PC-9 (cell line): ENCODE data around the gene MRPL45. TPM values are rescaled to one million over a fixed set of nuclear protein-coding genes. Genes with fewer than 3 reads are reported as not detected.

Source experiments
- BruUV-seq: library from RNA; stranded (reverse); fragments of 400-500 nt; replicated peaks from 2 replicates; lab custom pipeline; 2021; lab: Mats Ljungman, UMichigan
- CTCF ChIA-PET: fragments of 300-600 bp; sonication (Branson Sonifier 250); formaldehyde crosslinking; loops from one replicate; lab custom pipeline; 2022; ENCODE audit warnings: antibody characterized with exemption; lab: Charles Lee
- POLR2A ChIA-PET: fragments of 300-600 bp; sonication (Branson Sonifier 250); formaldehyde crosslinking; loops from one replicate; lab custom pipeline; 2022; ENCODE audit warnings: antibody characterized with exemption; ENCODE audit not compliant: unreplicated experiment; lab: Charles Lee
- DNase-seq, 2 experiments: peaks; one replicate each; pipeline versions ENCODE4 v3.0.0 to v3.0.0-alpha.2; 2015 to 2022; ENCODE audit warnings: mixed read lengths in 1 of 2
- H2AFZ ChIP-seq: fragments of 200-600 bp; sonication (generic); 2 replicates; pipeline ENCODE4 v1.8.1; 2017; ENCODE audit warnings: antibody characterized with exemption
- H3F3A ChIP-seq: fragments of 200-600 bp; sonication (generic); 2 replicates; pipeline ENCODE4 v1.8.1; 2017; ENCODE audit warnings: antibody characterized with exemption, mild to moderate bottlenecking, low read depth; ENCODE audit not compliant: insufficient read depth
- H3K27ac ChIP-seq: fragments of 200-600 bp; sonication (generic); 2 replicates; pipeline ENCODE4 v1.6.1; 2016; ENCODE audit warnings: mixed run types
- H3K27me3 ChIP-seq: fragments of 200-600 bp; sonication (generic); 2 replicates; pipeline ENCODE4 v1.6.1; 2016; ENCODE audit warnings: low read depth, mixed run types; ENCODE audit not compliant: insufficient read depth
- H3K36me3 ChIP-seq: fragments of 200-600 bp; sonication (generic); 2 replicates; pipeline ENCODE4 v1.6.1; 2016; ENCODE audit warnings: low read depth, mixed run types
- H3K4me1 ChIP-seq: fragments of 200-600 bp; sonication (generic); replicated peaks from 2 replicates; pipeline ENCODE4 v1.6.1; 2016; ENCODE audit warnings: mixed run types; ENCODE audit not compliant: insufficient read depth
- H3K4me2 ChIP-seq: fragments of 200-600 bp; sonication (generic); 2 replicates; pipeline ENCODE4 v1.6.1; 2017; ENCODE audit warnings: mixed run types
- H3K4me3 ChIP-seq: fragments of 200-600 bp; sonication (generic); 2 replicates; pipeline ENCODE4 v1.6.1; 2016; ENCODE audit warnings: mixed run types
- H3K79me2 ChIP-seq: fragments of 200-600 bp; sonication (generic); 2 replicates; pipeline ENCODE4 v1.6.1; 2017; ENCODE audit warnings: low read depth, mixed run types
- H3K9me2 ChIP-seq: fragments of 200-600 bp; sonication (generic); 2 replicates; pipeline ENCODE4 v1.8.1; 2017; ENCODE audit warnings: mild to moderate bottlenecking; ENCODE audit not compliant: insufficient read depth
- H3K9me3 ChIP-seq: fragments of 200-600 bp; sonication (generic); 2 replicates; pipeline ENCODE4 v1.8.1; 2016; ENCODE audit warnings: low read depth; ENCODE audit not compliant: insufficient read depth
- H4K20me1 ChIP-seq: fragments of 200-600 bp; sonication (generic); 2 replicates; pipeline ENCODE4 v1.8.1; 2017; ENCODE audit not compliant: insufficient read depth
- EZH2 ChIP-seq: fragments of 200-600 bp; sonication (generic); IDR thresholded peaks from 2 replicates; pipeline ENCODE4 v1.8.0; 2017; ENCODE audit warnings: antibody characterized with exemption, low read depth
- intact Hi-C: fragments of 100-400 bp; cut with micrococcal nuclease; formaldehyde crosslinking; loops from one replicate; pipeline ENCODE4 v1.10.0; 2022; ENCODE audit not compliant: unreplicated experiment
- total RNA-seq: library from RNA; stranded (reverse); gene quantifications from 2 replicates; pipeline ENCODE4 v1.2.3, GENCODE V29; 2021
- TF ChIP-seq, protein P1 (sequence below): fragments of 200-600 bp; sonication (generic); conservative IDR thresholded peaks from 2 replicates; pipeline ENCODE4 v1.6.1; 2017; ENCODE audit warnings: mixed run types, antibody characterized with exemption, mild to moderate bottlenecking, moderate library complexity

MRPL45 gene
- total RNA-seq, 1 experiment from 2014 or later: 56.2 TPM

GRCh38 chr17:38322897-38323296 is 25.9 kb downstream of the MRPL45 start:
- no peaks in the 10 kb centered on the region for H4K20me1 ChIP-seq
- no peaks in the 10 kb centered on the region for H3K9me2 ChIP-seq
- peaks cover 9% of the 10 kb centered on the region for H3K36me3 ChIP-seq
- DNase-seq: no peak
- BruUV-seq: TSS peak; percentile 13
- POLR2A ChIA-PET: interaction anchor here (0.7 kb wide), 1 partner anchor 625 kb away, joined by 3 read pairs; no protein-coding TSS in a partner anchor
- H3K9me3 ChIP-seq: no peaks in the 10 kb centered on the region
- no peaks in the 10 kb centered on the region for H3K79me2 ChIP-seq
- H3F3A ChIP-seq: peaks cover 20% of the 10 kb centered on the region
- TF ChIP-seq, protein P1, sequence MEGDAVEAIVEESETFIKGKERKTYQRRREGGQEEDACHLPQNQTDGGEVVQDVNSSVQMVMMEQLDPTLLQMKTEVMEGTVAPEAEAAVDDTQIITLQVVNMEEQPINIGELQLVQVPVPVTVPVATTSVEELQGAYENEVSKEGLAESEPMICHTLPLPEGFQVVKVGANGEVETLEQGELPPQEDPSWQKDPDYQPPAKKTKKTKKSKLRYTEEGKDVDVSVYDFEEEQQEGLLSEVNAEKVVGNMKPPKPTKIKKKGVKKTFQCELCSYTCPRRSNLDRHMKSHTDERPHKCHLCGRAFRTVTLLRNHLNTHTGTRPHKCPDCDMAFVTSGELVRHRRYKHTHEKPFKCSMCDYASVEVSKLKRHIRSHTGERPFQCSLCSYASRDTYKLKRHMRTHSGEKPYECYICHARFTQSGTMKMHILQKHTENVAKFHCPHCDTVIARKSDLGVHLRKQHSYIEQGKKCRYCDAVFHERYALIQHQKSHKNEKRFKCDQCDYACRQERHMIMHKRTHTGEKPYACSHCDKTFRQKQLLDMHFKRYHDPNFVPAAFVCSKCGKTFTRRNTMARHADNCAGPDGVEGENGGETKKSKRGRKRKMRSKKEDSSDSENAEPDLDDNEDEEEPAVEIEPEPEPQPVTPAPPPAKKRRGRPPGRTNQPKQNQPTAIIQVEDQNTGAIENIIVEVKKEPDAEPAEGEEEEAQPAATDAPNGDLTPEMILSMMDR: no peak
- TF ChIP-seq EZH2: no peak
- H3K4me3 ChIP-seq: no peak overlapping the region
- no peak overlapping the region for H3K4me2 ChIP-seq
- CTCF ChIA-PET: interaction anchor here (1.0 kb wide), 1 partner anchor 8 kb away, joined by 4 read pairs; no protein-coding TSS in a partner anchor
- peaks cover 20% of the 10 kb centered on the region for H3K4me1 ChIP-seq
- H3K27me3 ChIP-seq: no peaks in the 10 kb centered on the region
- intact Hi-C loops: no loop called here
- no peak overlapping the region for H3K27ac ChIP-seq
- H2AFZ ChIP-seq: no peak overlapping the region

- POLR2A ChIA-PET: no interaction called here
- intact Hi-C loops: no loop called here
- TF ChIP-seq, protein P1: no peak
- TF ChIP-seq EZH2: no peak
Observed at GRCh38 chr17:38324141-38324697, 27.3 kb downstream of the MRPL45 start.

DNA sequence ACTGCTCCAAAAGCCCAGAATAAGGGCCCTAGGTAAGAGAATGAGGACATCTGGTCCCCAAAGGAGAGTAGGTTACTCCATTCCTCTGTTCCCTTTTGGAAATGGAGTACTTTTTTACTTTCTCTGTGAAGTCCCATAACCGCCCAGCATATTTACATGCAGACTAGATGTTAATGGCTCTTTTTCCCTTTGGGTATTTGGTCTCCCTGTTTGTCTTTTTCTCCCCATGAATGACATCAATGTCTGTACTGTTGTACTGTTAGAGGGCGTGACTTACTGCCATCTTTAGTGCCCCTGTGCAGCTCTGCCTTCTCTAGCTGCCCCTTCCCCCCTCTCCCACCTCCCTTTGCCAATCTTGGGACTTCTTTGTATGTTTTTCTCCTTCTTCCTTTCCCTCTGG is 27.8 kb downstream of the MRPL45 start:
- peaks cover 16% of the 10 kb centered on the region for H3K4me1 ChIP-seq
- H4K20me1 ChIP-seq: no peaks in the 10 kb centered on the region
- TF ChIP-seq, protein P1: no peak
- TF ChIP-seq EZH2: no peak
- ChIA-PET POLR2A (no interaction called here), CTCF (interaction anchor here (0.5 to 0.7 kb wide), 2 partner anchors 24 to 90 kb away, joined by 3 read pairs; no protein-coding TSS in a partner anchor)
- H3K27me3 ChIP-seq: no peaks in the 10 kb centered on the region
- no peak overlapping the region for H3K4me2 ChIP-seq
- no peaks in the 10 kb centered on the region for H3K9me2 ChIP-seq
- peaks cover 13% of the 10 kb centered on the region for H3F3A ChIP-seq
- intact Hi-C loops: no loop called here
- H3K27ac ChIP-seq: no peak overlapping the region
- peaks cover 4% of the 10 kb centered on the region for H3K36me3 ChIP-seq
- H2AFZ ChIP-seq: no peak overlapping the region
- H3K79me2 ChIP-seq: no peaks in the 10 kb centered on the region
- H3K4me3 ChIP-seq: no peak overlapping the region
- no TSS peak for BruUV-seq
- no peak for DNase-seq
- no peaks in the 10 kb centered on the region for H3K9me3 ChIP-seq

More at GRCh38 chr17:38324141-38324697, 27.3 kb downstream of the MRPL45 start:
- Histone ChIP-seq H3K27ac (no peak overlapping the region), H4K20me1 (no peaks in the 10 kb centered on the region), H3K36me3 (peaks cover 8% of the 10 kb centered on the region), H3K79me2 (no peaks in the 10 kb centered on the region), H3K27me3 (no peaks in the 10 kb centered on the region), H3K4me2 (no peak overlapping the region), H3K9me2 (no peaks in the 10 kb centered on the region), H3K9me3 (no peaks in the 10 kb centered on the region), H2AFZ (no peak overlapping the region), H3K4me1 (peaks cover 20% of the 10 kb centered on the region), H3F3A (peaks cover 18% of the 10 kb centered on the region), H3K4me3 (no peak overlapping the region)
- no TSS peak for BruUV-seq
- CTCF ChIA-PET: interaction anchor here (0.5 to 0.7 kb wide), 3 partner anchors 25 to 421 kb away, joined by 3 to 6 read pairs (median 3); no protein-coding TSS in a partner anchor
- DNase-seq: no peak
